Hepatocyte (in vitro differentiated cells): ENCODE data around the gene LCP1. TPM values are rescaled to one million over a fixed set of nuclear protein-coding genes. Genes with fewer than 3 reads are reported as not detected.
A peak's percentile ranks its signal among the peaks of the same experiment; 100 is the strongest.

ENCODE experiments used
- DNase-seq: peaks from one replicate; pipeline ENCODE4 v3.0.0-alpha.2; 2016; ENCODE audit warnings: low spot score
- H2AFZ ChIP-seq: fragments of 200-600 bp; sonication (generic); 2 replicates; pipeline ENCODE4 v1.6.0; 2016; ENCODE audit warnings: antibody characterized with exemption, mild to moderate bottlenecking
- H3K27ac ChIP-seq: fragments of 200-600 bp; sonication (generic); 2 replicates; pipeline ENCODE4 v1.5.1; 2016; ENCODE audit warnings: mild to moderate bottlenecking
- H3K27me3 ChIP-seq: fragments of 200-600 bp; sonication (generic); 2 replicates; pipeline ENCODE4 v1.6.1; 2016
- H3K36me3 ChIP-seq: fragments of 200-600 bp; sonication (generic); replicated peaks from 2 replicates; pipeline ENCODE4 v1.5.1; 2016; ENCODE audit warnings: low read depth; ENCODE audit not compliant: insufficient read depth
- H3K4me1 ChIP-seq: fragments of 200-600 bp; sonication (generic); 2 replicates; pipeline ENCODE4 v1.5.1; 2016; ENCODE audit warnings: mild to moderate bottlenecking, moderate library complexity; ENCODE audit not compliant: insufficient read depth
- H3K4me2 ChIP-seq: fragments of 200-600 bp; sonication (generic); 2 replicates; pipeline ENCODE4 v1.6.0; 2016
- H3K4me3 ChIP-seq: fragments of 200-600 bp; sonication (generic); 2 replicates; pipeline ENCODE4 v1.5.1; 2016; ENCODE audit warnings: mild to moderate bottlenecking
- H3K79me2 ChIP-seq: fragments of 200-600 bp; sonication (generic); 2 replicates; pipeline ENCODE4 v1.6.0; 2017; ENCODE audit warnings: mild to moderate bottlenecking
- H3K9me2 ChIP-seq: fragments of 200-600 bp; sonication (generic); replicated peaks from 2 replicates; pipeline ENCODE4 v1.6.0; 2017; ENCODE audit warnings: mild to moderate bottlenecking; ENCODE audit not compliant: insufficient read depth
- H3K9me3 ChIP-seq: fragments of 200-600 bp; sonication (generic); 2 replicates; pipeline ENCODE4 v1.5.1; 2016; ENCODE audit warnings: low read depth, mild to moderate bottlenecking
- H4K20me1 ChIP-seq: fragments of 200-600 bp; sonication (generic); 2 replicates; pipeline ENCODE4 v1.6.0; 2016; ENCODE audit warnings: mild to moderate bottlenecking; ENCODE audit not compliant: insufficient read depth, poor library complexity, severe bottlenecking
- CTCF ChIP-seq: fragments of 200-600 bp; sonication (generic); IDR thresholded peaks from 2 replicates; pipeline ENCODE4 v1.5.1; 2016; ENCODE audit warnings: antibody characterized with exemption, mild to moderate bottlenecking; ENCODE audit not compliant: poor library complexity
- EZH2 ChIP-seq: fragments of 200-600 bp; sonication (generic); IDR thresholded peaks from 2 replicates; pipeline ENCODE4 v1.6.1; 2016; ENCODE audit warnings: antibody characterized with exemption, mild to moderate bottlenecking, borderline replicate concordance
- EZH2phosphoT487 ChIP-seq: fragments of 200-600 bp; sonication (generic); IDR thresholded peaks from one replicate; pipeline ENCODE4 v1.6.1; 2018; ENCODE audit warnings: antibody characterized with exemption, mild to moderate bottlenecking, low read depth, moderate library complexity; ENCODE audit not compliant: unreplicated experiment, severe bottlenecking
- WGBS: methylation state at CpG from one replicate; pipeline ENCODE4 v1.1.6; 2016; ENCODE audit warnings: low lambda C conversion rate; ENCODE audit errors: missing lambda C conversion rate; 5-methylcytosine and 5-hydroxymethylcytosine counted together
- polyA plus RNA-seq: library from polyadenylated mRNA; unstranded; fragments of >200 nt; fragmentation: Nextera tagmentation; extraction: Ambion mirVana; gene quantifications from 2 replicates; pipeline ENCODE4 v1.2.1, GENCODE V29; 2016
- total RNA-seq: library from RNA; depleted of rRNA; stranded (reverse); fragments of >200 nt; gene quantifications from 2 replicates; pipeline ENCODE4 v1.2.3, GENCODE V29; 2014

The LCP1 gene
- total and polyA plus RNA-seq, 2 experiments from 2014 or later = 18.9 to 30.6 TPM

GRCh38 chr13:46170268-46170667, 11.7 kb downstream of the LCP1 start:
- no peak overlapping the region for H2AFZ ChIP-seq
- no peak overlapping the region for H3K27ac ChIP-seq

DNA sequence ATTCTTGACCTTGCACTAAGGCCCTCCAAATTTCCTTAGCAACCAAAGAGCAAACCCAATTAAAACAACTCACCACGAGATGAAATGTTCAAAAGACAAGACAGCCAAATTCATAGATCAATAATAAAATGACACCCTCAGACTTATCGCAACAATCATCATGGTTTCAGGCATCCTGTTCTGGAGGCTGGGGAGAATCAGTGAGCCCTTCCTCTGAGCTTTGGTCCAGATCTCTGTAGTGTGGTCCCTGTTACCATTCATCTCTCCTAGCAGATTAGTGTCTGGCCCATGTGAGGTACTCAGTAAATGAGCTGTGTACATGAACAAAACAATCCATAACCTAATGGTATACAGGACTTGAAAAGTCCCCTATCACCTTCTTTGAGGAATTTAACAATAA, 12.2 kb downstream of the LCP1 start:
- H3K27ac ChIP-seq = no peak overlapping the region
- no peak for TF ChIP-seq EZH2
- TF ChIP-seq EZH2phosphoT487 = no peak
- TF ChIP-seq CTCF = no peak
- no peak for DNase-seq
- H3K4me3 ChIP-seq = no peak overlapping the region
- no peaks in the 10 kb centered on the region for H3K27me3 ChIP-seq
- H3K9me3 ChIP-seq = no peaks in the 10 kb centered on the region
- no peaks in the 10 kb centered on the region for H3K9me2 ChIP-seq
- H3K4me2 ChIP-seq = no peak overlapping the region
- peaks cover 4% of the 10 kb centered on the region for H3K4me1 ChIP-seq
- no peak overlapping the region for H2AFZ ChIP-seq
- no peaks in the 10 kb centered on the region for H3K79me2 ChIP-seq
- WGBS = 89% methylated on average over 2 of the region's 2 CpGs
- H4K20me1 ChIP-seq = no peaks in the 10 kb centered on the region
- H3K36me3 ChIP-seq = no peaks in the 10 kb centered on the region

More at GRCh38 chr13:46170268-46170667, 11.7 kb downstream of the LCP1 start:
- no peaks in the 10 kb centered on the region for H3K9me3 ChIP-seq
- DNase-seq = no peak
- H3K4me1 ChIP-seq = peaks cover 4% of the 10 kb centered on the region
- H3K4me3 ChIP-seq = no peak overlapping the region
- WGBS = 75% methylated on average over 7 of the region's 7 CpGs
- H3K36me3 ChIP-seq = no peaks in the 10 kb centered on the region
- no peak overlapping the region for H3K4me2 ChIP-seq
- H3K27me3 ChIP-seq = no peaks in the 10 kb centered on the region
- no peaks in the 10 kb centered on the region for H3K79me2 ChIP-seq
- no peaks in the 10 kb centered on the region for H4K20me1 ChIP-seq
- H3K9me2 ChIP-seq = no peaks in the 10 kb centered on the region
- TF ChIP-seq CTCF = no peak

- H3K27ac ChIP-seq = peak overlapping the region; percentile 72
- H3K27me3 ChIP-seq = no peaks in the 10 kb centered on the region
- H2AFZ ChIP-seq = no peak overlapping the region
- H3K9me2 ChIP-seq = no peaks in the 10 kb centered on the region
- TF ChIP-seq EZH2 = no peak
- TF ChIP-seq CTCF = no peak
- no peak for TF ChIP-seq EZH2phosphoT487
- no peak overlapping the region for H3K4me3 ChIP-seq
- peaks cover 4% of the 10 kb centered on the region for H3K4me1 ChIP-seq
- WGBS = 55% methylated on average over 1 of the region's 1 CpG
- H3K79me2 ChIP-seq = no peaks in the 10 kb centered on the region
- no peaks in the 10 kb centered on the region for H4K20me1 ChIP-seq
- peak overlapping the region; percentile 10 for H3K4me2 ChIP-seq
- DNase-seq = no peak
- H3K9me3 ChIP-seq = no peaks in the 10 kb centered on the region
- H3K36me3 ChIP-seq = no peaks in the 10 kb centered on the region
Observed at GRCh38 chr13:46168783-46169182, 13.2 kb downstream of the LCP1 start.

GRCh38 chr13:46168341-46168740, 13.6 kb downstream of the LCP1 start:
- peak overlapping the region; percentile 72 for H3K27ac ChIP-seq
- TF ChIP-seq EZH2 (no peak), EZH2phosphoT487 (no peak), CTCF (no peak)

More at GRCh38 chr13:46168341-46168740, 13.6 kb downstream of the LCP1 start:
- WGBS = 42% methylated on average over 8 of the region's 8 CpGs
- no peaks in the 10 kb centered on the region for H3K79me2 ChIP-seq
- H3K9me2 ChIP-seq = no peaks in the 10 kb centered on the region
- no peaks in the 10 kb centered on the region for H4K20me1 ChIP-seq
- H3K4me2 ChIP-seq = peak overlapping the region; percentile 10
- H3K9me3 ChIP-seq = no peaks in the 10 kb centered on the region
- DNase-seq = peak; percentile 75
- peaks cover 4% of the 10 kb centered on the region for H3K4me1 ChIP-seq
- no peaks in the 10 kb centered on the region for H3K27me3 ChIP-seq
- no peaks in the 10 kb centered on the region for H3K36me3 ChIP-seq
- H3K4me3 ChIP-seq = no peak overlapping the region
- no peak overlapping the region for H2AFZ ChIP-seq
